ENCODE results near the gene FHAD1. TPM values are rescaled to one million over a fixed set of nuclear protein-coding genes. Genes with fewer than 3 reads are reported as not detected.

FHAD1 gene
- polyA plus RNA-seq, 1 of the 3 experiments (the other 2 are of a cell fraction): 0.48 TPM

GRCh38 chr1:15282038-15282437 lies 35.0 kb downstream of the FHAD1 start:
- CTCF ChIA-PET: interaction anchor here (1.4 to 5.3 kb wide), 3 partner anchors 10 to 130 kb away, joined by 4 to 37 read pairs (median 6); partner anchors contain the start of gene TMEM51
- H3F3A ChIP-seq (replicated peaks; ENCODE audit: insufficient read depth): no peaks in the 10 kb centered on the region
- H3K4me3 ChIP-seq (ENCODE audit: low read depth in 2 of 2, low read length in 1 of 2): no peak overlapping the region
- POLR2A ChIA-PET: no interaction called here
- H4K20me1 ChIP-seq (ENCODE audit: insufficient read depth): no peaks in the 10 kb centered on the region
- no peaks in the 10 kb centered on the region for H3K79me2 ChIP-seq (ENCODE audit: insufficient read depth)
- H3K27me3 ChIP-seq (ENCODE audit: insufficient read depth): no peaks in the 10 kb centered on the region
- H2AFZ ChIP-seq (ENCODE audit: low read depth): no peak overlapping the region
- peaks cover 0 to 14% of the 10 kb centered on the region in 2 experiments; a peak in 1 of 4 replicates for H3K4me1 ChIP-seq (ENCODE audit: control insufficient read depth in 1 of 2, insufficient read depth in 2 of 2, low read depth in 1 of 2, low read length in 1 of 2)
- TF ChIP-seq EP300 (IDR thresholded peaks at IDR 0.05; ENCODE audit: borderline replicate concordance in 1 of 2, low read depth in 1 of 2, low read length in 1 of 2): no peak
- TF ChIP-seq GABPA (IDR thresholded peaks at IDR 0.05; ENCODE audit: low read depth): no peak
- no peak for TF ChIP-seq POLR2AphosphoS5 (IDR thresholded peaks at IDR 0.05; ENCODE audit: low read depth, low read length)
- no peak for TF ChIP-seq TEAD4 (IDR thresholded peaks at IDR 0.05; ENCODE audit: borderline replicate concordance, insufficient read depth)
- TF ChIP-seq ZBTB33 (IDR thresholded peaks at IDR 0.05; ENCODE audit: borderline replicate concordance, low read depth): no peak
- TF ChIP-seq RFX5 (IDR thresholded peaks at IDR 0.05; ENCODE audit: low read length): no peak
- no peak for TF ChIP-seq USF1 (IDR thresholded peaks at IDR 0.05; ENCODE audit: borderline replicate concordance, low read depth)
- no peak for TF ChIP-seq SIN3A (IDR thresholded peaks at IDR 0.05; ENCODE audit: borderline replicate concordance, low read depth, low read length)
- TF ChIP-seq REST (IDR thresholded peaks at IDR 0.05; ENCODE audit: low read depth, low read length): no peak
- TF ChIP-seq CTCF (IDR thresholded peaks at IDR 0.05): no peak
- TF ChIP-seq EZH2phosphoT487 (IDR thresholded peaks at IDR 0.05; ENCODE audit: borderline replicate concordance, low read depth): no peak
- TF ChIP-seq YY1 (IDR thresholded peaks at IDR 0.05; ENCODE audit: low read depth): no peak
- H3K27ac ChIP-seq (ENCODE audit: low read depth in 2 of 2, low read length in 1 of 2): no peak overlapping the region
- H3K9me3 ChIP-seq: no peaks in the 10 kb centered on the region
- H3K9me2 ChIP-seq: no peaks in the 10 kb centered on the region
- no peak overlapping the region for H3K4me2 ChIP-seq
- no peak for DNase-seq
- H3K36me3 ChIP-seq (replicated peaks in 1 of 2; ENCODE audit: control insufficient read depth in 1 of 2, insufficient read depth in 2 of 2, low read length in 1 of 2): no peaks in the 10 kb centered on the region
- WGBS (ENCODE audit: low lambda C conversion rate): 88% methylated on average over 2 of the region's 2 CpGs
- H3K9ac ChIP-seq: no peak overlapping the region

All from SK-N-SH (cell line).